Activated T-cell treated with anti-CD3 and anti-CD28 coated beads for 24 hours (primary cell): ENCODE data around the gene RNF144A.
A peak's percentile ranks its signal among the peaks of the same experiment; 100 is the strongest.

Source experiments
- DNase-seq: peaks from one replicate; pipeline ENCODE4 v3.0.0-alpha.2; 2020; ENCODE audit warnings: low read depth

The RNF144A gene

DNA sequence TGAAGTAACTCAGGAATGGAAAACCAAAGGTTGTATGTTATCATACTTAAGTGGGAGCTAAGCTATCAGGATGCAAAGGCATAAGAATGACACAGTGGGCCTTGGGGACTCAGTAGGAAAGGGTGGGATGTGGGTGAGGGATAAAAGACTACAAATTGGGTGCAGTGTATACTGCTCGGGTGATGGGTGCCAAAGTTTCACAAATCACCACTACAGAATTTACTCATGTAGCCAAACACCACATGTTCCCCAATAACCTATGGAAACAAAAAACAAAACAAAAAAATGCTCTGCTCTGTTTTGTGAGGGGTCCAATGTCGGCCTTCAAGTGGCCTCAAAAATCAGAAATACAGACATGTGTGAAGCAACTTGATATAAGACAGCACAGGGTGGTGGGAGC, 8.9 kb upstream of the RNF144A start:
- DNase-seq, result no peak

DNA sequence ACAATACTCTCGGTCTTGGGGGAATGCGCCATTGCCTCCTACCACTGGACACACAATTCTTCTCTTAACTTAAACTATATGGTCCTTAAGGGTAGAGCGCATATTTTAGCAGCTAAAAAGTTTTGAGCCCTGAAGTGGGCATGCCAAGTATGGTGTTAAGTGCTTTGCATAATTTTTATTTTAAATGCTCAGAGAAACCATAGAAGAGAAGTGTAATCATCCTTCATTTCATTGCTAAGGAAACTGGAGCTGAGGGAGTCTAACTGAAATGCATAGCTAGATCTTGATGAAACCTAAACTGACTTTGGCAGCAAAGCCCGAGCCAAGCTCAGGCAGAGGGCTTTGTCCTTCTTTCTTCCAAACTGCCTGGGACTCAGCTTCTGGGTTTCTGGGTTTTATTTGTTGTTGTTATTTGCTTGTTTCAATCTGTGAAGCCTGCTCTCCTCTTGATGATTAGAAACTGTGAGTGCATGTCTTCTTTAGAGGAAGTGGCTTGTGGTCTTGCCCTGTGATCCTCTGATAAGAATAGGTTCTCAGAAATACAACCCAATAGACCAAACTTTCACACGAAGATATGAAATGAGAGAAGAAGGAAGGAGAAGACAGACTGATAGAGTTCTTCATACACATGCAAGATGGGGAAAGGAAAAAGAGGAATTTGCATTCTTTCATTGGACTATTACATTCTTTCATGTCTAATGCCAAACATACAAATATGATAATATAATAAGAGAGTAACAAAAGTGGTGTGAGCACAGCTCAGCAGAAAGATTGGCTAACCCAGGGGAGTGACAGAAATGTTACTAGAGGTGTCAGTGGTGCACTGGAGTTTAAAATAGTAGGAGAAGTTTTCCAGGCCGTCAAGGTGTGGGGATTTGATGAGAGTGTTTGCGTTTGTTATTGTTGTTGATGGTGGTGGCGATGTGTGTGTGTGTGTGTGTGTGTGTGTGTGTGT, 7.5 kb upstream of the RNF144A start:
- no peak for DNase-seq

DNA sequence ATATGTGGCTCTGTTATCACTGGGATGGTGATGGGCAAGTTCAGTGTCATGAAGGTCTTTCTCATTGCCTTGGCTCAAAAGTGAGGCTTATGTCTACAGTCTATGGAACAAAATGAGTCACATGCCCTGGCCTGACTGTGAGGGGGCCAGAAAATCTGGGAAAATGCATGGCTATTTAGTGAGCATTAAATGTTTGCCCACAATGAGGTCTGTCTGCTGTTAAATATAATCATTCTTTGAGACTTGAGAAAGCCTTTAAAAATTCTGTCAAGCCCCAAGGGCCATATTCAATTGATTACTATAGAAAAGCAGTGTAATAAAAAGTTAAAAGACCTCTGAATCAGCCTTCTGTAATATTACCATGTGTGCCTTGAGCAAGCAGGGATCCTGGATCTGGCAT, 5.5 kb upstream of the RNF144A start:
- no peak for DNase-seq

DNA sequence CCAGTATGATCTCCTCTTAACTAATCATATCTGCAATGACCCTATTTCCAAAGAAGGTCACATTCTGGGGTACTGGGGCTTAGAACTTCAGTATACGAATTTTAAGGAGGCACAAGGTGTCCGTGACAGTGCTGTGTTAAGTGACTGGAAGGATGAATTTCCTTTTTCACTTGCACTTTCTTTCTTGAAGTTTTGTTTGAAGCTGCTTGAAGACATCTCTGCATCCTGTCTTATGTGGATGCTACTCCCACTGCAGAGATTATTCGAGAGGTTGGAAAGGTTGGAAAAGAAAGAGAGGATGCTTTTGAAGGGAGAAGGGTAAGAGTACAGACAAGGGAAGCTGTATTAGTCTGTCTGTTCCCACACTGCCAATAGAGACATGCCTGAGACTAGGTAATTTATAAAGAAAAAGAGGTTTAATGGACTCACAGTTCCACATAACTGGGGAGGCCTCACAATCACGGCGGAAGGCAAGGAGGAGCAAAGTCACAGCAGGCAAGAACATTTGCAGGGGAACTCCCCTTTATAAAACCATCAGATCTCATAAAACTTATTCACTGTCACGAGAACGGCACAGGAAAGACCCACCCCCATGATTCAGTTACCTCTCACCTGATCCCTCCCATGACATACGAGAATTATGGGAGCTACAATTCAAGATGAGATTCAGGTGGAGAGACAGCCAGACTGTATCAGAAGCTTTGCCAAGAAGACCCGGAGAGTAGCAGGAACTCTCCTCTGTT, 3.6 kb upstream of the RNF144A start:
- peak; percentile 48 for DNase-seq

DNA sequence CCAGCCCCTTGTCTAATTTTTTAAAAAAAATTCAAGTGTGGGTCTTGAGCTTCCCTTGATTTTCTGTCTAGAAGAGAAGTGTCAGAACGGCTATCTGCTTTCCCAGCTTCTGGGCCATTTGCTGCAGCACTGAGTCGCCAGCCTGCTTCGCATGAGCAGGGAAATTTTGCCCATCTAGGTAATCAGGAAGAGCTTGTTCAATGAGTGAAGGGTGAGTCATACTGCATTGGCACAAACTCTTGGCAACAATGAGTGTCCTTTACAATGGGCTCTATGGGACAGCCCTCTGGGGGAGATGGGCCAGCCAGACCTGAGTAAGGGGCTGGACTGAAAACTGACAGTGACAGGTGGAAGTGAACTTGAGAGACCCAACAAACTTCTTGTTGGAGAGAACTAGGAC, 2.4 kb upstream of the RNF144A start:
- no peak for DNase-seq

DNA sequence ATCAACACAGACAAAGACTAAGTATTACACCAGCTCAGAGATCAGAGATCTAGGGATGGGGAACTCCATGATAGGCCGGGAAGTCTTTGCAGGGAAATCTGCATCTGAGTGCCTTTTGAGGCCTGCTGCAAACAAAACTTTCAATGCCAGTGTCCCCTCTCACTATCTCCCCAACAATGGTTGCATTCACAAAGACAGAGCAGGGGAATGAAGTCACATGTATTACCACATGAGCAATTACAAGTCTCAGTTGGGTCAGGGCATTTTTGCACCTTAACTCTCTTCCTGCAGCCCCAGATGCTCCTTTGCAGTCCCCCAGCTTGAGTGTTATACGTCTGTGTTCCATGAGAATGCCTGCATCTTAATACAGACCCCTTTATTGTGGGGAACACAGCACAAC, 1.8 kb upstream of the RNF144A start:
- no peak for DNase-seq

DNA sequence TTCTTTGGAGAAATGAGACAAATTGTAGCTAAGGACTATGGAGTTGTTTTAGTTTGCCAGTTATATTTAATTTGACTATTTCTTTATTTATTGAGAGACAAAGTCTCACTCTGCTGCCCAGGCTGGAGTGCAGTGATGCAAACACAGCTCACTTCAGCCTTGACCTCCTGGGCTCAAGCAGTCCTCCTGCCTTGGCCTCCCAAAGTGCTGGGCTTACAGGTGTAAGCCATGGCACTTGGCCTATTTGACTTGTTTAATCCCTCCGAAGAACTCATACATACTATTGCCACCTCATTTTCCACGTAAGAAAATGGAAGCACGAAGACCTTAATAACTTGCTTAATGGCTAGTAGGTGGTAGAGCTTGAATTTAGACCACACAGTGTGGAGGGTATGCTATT, 988 bp upstream of the RNF144A start:
- DNase-seq, result no peak

DNA sequence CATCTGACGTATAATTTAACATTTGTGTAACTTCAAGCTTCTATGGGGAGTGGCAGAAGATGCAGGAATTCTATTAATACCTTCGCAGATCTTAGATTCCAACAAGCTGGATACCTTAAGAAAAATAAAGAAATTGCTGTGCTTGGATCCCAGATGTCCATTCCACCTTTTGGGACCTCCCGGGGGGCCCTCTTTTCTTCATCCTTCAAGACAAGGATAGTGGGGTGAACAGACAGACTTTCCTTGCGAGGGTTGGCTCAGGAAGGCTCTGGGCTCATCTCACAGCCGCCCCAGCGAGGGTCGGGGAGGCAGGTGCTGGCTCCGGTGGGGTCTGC, 509 bp upstream of the RNF144A start:
- DNase-seq, result no peak

DNA sequence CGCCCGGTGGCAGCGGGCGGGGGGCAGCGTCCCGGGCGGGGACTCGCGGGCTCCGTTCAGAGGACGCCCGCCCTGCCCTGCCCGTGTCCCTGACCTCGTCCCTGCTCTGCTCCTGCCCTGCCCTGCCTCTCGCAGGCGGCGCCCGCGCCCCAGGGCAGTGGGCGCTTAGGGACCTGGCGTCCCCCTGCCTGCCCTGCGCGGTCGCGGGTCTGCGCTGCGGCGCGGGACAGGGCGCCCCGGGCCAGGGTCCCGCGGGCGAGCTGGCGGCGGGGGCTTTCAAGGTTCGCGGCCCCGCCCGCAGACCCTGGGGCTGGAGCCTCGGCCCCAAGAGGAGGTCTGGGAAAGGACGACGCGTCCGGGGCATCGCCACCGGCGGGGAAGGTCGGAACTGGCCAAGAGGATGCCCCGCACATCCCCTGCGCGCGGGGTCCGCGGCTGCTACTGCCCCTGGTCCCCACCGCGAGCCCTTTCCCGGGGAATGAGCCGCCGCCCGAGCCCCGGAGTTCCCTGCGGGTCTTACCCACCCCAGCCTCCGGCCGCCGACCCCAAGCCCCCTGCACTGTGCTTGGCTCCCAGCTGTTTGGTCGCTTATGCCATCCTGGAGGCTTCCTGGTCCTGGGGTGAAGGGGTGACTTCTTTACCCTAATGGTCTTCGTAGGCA, 679 bp downstream of the RNF144A start:
- DNase-seq, result no peak

DNA sequence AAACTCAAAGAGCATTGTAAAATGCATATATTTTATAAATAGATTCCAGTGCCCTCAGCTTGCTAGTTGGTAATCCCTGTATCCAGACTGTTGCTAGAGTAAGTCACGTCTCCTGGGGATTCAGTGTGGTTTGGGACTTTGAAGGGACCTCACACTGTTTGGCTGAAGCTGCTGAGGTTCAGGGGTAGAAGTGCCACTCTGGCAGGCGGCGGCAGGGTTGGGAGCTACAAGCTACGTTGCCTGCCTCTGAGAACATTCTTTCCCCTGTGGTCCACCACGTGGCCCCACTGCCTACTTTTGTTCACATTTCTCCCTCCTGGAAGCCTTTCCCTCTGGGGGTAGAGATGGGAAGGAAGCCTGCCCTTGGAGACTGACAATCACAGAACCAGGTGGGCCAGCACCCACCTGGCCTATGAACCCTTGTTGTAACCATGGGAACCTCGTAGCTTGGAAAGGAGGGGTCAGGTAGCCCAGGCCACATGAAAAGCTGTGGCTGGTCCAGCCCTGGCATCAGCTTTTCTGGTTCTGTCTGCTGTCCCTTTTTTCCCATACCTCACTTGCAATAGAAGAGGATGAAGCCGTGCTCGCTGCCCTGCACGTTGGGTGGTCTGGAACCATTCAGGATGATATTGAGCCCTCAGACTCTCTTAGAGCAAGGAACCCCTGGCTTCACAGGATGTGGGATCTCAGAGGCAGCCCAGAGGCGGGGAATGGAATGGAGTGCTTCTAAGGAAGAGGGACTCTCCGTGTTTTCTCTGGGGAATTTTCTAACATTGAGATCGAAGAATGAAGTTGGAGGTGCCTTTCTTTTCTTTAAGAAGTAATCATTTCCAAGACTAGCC, 2.9 kb downstream of the RNF144A start:
- DNase-seq, result no peak

DNA sequence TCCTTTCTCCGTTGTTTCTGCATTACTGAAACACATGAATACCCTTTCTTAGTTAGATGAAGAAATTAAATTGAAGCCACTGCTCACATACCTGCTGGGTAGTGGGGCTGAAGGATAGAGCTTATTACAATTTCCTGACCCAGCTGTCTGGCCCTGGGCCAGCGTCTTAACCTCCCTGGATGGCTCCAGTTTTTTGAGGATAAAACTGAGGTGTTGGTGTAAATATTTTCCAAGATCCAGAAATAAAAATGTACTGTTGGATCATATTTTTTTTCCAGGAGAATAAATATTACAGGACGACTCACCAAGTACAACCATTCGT, 3.5 kb downstream of the RNF144A start:
- DNase-seq, result no peak

DNA sequence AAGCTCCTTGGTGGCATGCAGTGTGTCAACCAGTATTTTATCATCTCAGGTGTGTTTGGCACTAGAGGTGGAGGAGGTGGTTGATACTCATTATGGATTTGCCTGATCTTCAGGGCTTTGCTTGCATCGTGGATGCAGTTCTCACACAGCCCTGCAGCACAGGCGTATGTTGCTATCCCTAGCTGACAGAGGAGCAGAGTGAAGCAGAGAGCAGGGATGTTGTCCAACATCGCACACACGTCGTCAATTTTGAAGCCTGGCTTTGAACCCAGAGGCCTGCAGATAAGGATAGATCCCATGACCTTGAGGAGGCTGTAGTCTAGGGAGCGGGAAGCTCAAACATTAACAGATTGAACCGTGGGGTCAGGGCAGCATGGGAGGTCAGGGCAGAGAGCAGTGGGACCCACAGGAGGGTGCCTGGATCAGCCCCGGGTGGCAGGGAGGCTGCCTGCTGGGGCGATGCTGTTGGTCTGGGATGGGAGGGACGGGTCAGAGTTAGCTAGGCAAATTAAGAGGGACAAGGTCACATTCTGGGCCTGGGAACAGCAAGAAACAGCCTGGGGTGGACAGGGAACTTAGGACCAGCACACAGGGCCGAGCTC, 4.2 kb downstream of the RNF144A start:
- DNase-seq, result no peak

DNA sequence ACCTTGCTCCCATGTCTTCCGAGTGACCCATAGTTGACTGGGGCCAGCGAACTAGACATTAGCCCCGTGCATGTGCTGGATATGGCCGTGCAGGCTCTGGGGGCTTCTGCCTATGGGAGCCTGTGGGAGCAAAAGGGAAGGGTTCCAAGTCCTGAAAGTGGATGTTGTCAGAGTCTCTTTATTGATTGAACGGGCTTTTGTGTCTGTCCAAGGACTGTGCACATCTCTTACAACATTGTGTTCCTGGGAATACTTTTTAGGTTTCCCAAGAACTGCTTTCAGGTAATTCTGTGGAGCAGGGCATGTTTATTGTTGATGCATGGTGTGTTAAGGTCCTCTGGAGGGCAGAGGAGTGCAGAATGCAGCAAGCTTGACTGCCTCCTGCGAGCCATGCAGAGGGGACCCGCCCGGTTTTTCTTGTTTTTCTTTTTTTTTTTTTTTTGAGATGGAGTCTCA, 5.0 kb downstream of the RNF144A start:
- DNase-seq, result no peak

DNA sequence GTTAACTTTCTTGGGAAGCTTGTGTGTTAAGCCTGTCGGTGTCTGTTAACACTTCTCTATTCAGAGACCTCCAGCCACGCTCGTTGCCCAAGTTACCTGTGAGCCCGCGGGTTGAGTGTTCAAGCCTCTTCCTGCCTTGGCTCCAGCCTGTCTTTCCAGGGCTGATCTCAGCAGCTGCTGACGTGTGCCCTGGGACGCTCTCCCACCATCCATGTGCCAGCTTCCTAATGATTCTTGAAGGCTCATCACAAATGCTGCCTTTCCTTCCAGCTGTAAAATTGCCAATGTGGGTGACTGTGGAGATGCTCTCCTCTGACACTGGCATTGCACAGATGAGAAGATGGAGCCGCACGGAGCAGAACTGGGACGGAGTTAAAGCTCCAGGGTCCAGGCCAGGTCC, 6.1 kb downstream of the RNF144A start:
- DNase-seq, result no peak

DNA sequence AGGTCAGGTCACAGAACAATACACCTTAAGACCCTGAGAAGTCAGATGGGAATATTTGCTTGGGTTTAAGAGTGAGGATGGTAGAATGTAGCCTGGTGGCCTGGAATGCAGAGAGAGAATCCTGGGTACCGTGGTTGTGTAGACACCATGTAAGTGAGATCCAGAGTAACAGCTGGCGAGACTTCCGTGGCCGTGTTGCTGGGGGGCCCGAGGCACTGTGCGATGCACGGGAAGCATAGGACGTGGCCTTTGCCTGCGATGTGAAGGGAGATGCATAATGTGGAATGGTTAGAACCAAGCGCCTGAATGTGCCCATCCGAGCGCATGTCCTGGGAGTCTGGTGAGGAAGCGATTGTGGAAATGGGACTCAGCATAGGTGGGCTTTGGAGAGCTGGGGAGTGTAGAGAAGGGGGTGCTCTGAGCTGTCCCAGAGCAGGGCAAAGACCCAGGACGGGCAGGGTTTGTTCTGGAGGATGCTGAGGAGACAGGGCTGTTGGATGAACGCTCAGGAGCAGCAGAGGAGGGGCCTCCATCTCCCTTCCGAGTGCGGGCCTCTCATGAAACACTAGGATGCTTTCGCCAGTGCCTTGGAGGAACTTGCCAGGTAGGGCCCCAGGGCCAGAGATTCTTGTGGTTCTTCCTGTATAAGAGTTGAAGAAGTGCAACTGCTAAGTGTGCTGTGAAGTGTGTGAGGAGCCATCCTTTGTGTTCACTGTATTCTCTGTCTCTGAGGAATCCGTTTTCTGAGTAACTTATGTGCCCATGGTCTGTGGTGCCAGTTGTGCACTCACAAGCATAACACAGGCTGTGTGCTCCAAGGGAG, 7.1 kb downstream of the RNF144A start:
- no peak for DNase-seq

DNA sequence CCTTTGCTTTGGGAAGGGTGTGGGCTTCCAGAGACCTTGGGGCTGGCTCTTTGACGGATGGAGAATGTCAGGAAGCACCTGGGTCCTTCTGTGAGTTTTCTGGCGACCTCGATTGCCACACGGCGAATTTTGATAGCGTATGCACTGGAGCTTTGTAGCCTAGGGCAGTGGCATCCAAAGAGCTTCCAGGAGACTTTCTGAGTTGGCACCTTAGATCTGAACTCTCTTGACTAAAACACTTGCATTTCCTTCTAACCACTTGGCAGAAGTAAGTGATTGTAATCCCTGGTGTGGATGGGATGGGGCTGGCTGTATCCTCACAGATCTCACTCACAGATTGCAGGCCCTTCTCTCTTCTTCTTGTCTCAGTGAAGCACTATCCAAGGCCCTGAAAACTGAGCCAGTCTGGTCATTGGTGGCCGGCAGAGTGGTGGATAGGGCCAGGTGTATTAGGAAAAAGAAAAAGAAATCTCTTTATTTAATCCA, 7.8 kb downstream of the RNF144A start:
- DNase-seq, result no peak

DNA sequence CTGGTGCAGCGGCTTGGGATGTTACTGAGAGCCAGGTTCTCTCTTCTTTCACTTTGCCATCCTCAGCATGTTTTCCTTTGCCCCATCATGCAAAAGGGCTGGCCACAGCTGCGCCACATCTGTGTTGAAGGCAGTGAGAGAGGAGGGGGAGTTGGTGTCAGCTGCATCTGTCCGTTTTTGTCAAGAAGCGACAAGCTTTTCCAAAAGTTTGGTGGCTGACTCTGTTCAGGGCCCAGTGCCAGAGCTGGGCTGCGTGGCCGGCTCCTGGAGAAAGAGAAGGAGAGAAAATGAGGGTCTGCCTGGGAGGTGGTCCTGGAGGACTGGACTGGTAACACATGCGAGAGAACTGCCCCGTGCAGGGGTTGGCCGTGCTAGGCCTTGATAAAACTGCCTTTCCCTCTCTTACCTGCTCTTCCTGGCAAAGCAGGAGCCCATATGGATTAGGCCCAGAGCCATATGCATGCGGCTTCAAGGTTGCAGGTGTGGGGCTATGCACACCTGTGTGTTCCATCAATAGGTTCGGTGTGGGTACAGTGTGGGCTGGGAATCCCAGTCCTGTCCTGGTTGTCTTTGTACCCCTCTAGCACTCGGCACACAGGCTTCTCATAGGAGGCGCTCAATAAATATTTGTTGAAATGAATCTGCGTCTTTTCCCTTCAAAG, 9.0 kb downstream of the RNF144A start:
- DNase-seq, result no peak

DNA sequence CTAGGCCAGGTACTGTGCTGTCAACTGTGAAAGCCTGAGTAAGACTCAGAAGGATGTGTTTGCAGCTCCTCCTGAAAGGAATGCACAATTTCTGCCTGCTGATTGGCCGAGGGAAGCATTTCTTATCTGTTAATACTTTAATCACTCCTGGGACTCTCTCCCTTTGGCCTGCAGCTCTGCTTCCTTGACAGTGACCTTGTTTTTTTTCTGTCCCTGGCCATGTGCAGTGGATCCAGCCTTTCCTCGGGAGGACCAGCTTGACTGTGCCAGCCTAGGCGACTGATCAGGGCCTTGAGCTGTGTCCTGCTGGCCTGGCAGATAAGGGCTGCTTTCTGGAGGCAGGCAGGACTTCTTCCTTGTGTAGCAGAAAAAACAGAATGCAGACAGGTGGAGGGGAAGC, 10.0 kb downstream of the RNF144A start:
- DNase-seq, result no peak

DNA sequence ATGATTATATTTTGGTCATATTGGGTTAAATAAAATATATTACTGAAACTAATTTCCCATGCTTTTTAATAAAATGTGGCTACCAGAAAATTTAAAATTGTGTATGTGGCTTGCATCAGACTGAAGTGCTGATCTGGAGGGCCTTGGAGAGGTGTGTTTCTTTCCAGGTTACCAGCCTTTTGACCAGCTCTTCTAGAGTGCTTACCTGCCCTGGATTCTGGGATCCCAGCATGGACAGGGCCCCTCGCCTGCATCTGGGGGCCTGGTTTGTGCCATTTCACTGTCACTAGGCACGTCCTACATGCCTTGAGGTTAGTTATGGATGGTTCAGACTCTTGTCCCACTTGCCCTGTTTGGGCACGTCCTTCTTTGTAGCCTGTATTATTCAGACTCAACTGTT, 10.5 kb downstream of the RNF144A start:
- DNase-seq, result no peak

DNA sequence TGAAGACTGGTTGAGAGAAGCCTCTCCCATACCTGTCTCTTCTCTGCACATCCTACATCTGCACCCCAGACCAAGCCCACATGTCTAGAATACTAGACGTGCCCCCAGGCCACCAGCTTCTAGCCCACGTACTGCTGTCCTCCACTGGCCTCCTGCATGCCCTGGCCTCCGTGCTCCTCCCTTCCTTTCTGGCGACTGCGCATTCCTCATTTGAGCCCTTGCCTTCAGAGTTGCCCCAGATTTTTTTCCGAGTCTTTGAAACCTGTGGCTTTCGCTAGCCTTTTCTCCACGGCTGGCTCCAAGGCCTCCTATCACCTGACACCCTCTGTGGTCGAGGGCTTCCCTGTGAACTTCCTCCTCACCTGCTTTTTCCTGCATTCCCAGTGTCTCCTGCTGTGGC, 11.2 kb downstream of the RNF144A start:
- DNase-seq, result no peak
